CD8-positive, alpha-beta memory T cell (primary cell): ENCODE results near the gene UBAC1. TPM values are rescaled to one million over a fixed set of nuclear protein-coding genes. Genes with fewer than 3 reads are reported as not detected.

Source experiments
- CTCF ChIA-PET: fragments of 350-600 bp; sonication (Branson Sonifier 250); formaldehyde crosslinking; loops from one replicate; lab custom pipeline; 2021; ENCODE audit warnings: antibody characterized with exemption; lab: Charles Lee
- POLR2A ChIA-PET: fragments of 350-600 bp; sonication (Branson Sonifier 250); formaldehyde crosslinking; loops from one replicate; lab custom pipeline; 2021; ENCODE audit warnings: antibody characterized with exemption; lab: Charles Lee
- DNase-seq, 5 donors: peaks; one replicate each; pipeline versions ENCODE4 v3.0.0 to v3.0.0-alpha.2; 2020 to 2022; ENCODE audit warnings: mixed read lengths in 1 of 5
- H3K27ac ChIP-seq: one replicate; pipeline ENCODE4 v1.7.0; 2013; ENCODE audit warnings: low read depth, mild to moderate bottlenecking, low read length, moderate library complexity
- H3K27me3 ChIP-seq: 2 replicates; pipeline ENCODE4 v1.7.0; 2013; ENCODE audit warnings: low read length, mild to moderate bottlenecking; ENCODE audit not compliant: insufficient read depth, poor library complexity, severe bottlenecking
- H3K36me3 ChIP-seq: 2 replicates; pipeline ENCODE4 v1.7.0; 2013; ENCODE audit warnings: mild to moderate bottlenecking, low read length, moderate library complexity; ENCODE audit not compliant: insufficient read depth
- H3K4me1 ChIP-seq: 2 replicates; pipeline ENCODE4 v1.7.0; 2013; ENCODE audit warnings: mild to moderate bottlenecking, low read length, moderate library complexity; ENCODE audit not compliant: insufficient read depth
- H3K4me3 ChIP-seq: 2 replicates; pipeline ENCODE4 v1.7.0; 2013; ENCODE audit warnings: mild to moderate bottlenecking, low read length
- H3K9me3 ChIP-seq: 2 replicates; pipeline ENCODE4 v1.7.0; 2013; ENCODE audit warnings: mild to moderate bottlenecking, low read length
- H3K27ac Mint-ChIP-seq, 8 donors: one replicate each; pipeline ENCODE4 v1.8.0; 2020 to 2021; ENCODE audit warnings: mixed read lengths in 8 of 8, mild to moderate bottlenecking in 6 of 8, inconsistent platforms in 3 of 8, moderate library complexity in 3 of 8
- H3K27me3 Mint-ChIP-seq, 2 donors: one replicate each; pipeline ENCODE4 v1.8.0; 2020 to 2021; ENCODE audit warnings: mixed read lengths in 2 of 2, mild to moderate bottlenecking in 1 of 2, moderate library complexity in 1 of 2
- H3K36me3 Mint-ChIP-seq, 3 donors: one replicate each; pipeline ENCODE4 v1.8.0; 2020 to 2021; ENCODE audit warnings: mixed read lengths in 3 of 3, inconsistent platforms in 1 of 3, mild to moderate bottlenecking in 1 of 3
- H3K4me1 Mint-ChIP-seq, 3 donors: one replicate each; pipeline ENCODE4 v1.8.0; 2020 to 2021; ENCODE audit warnings: mixed read lengths in 3 of 3, inconsistent platforms in 1 of 3, mild to moderate bottlenecking in 1 of 3
- H3K4me3 Mint-ChIP-seq, 7 donors: one replicate each; pipeline ENCODE4 v1.8.0; 2020 to 2021; ENCODE audit warnings: mixed read lengths in 7 of 7, mild to moderate bottlenecking in 6 of 7, moderate library complexity in 4 of 7, inconsistent platforms in 2 of 7
- H3K9me3 Mint-ChIP-seq, 5 donors: one replicate each; pipeline ENCODE4 v1.8.0; 2020 to 2022; ENCODE audit warnings: mixed read lengths in 5 of 5, mild to moderate bottlenecking in 3 of 5, moderate library complexity in 2 of 5, inconsistent platforms in 1 of 5
- polyA plus RNA-seq: library from polyadenylated mRNA; unstranded; fragments of 300-500 nt; fragmentation: Illumina TruSeq; gene quantifications from one replicate; pipeline ENCODE4 v1.2.3, GENCODE V29; 2021
- total RNA-seq, 2 experiments: library from RNA; stranded (reverse); gene quantifications; one replicate each; pipeline ENCODE4 v1.2.3, GENCODE V29; 2021

Gene UBAC1
- total and polyA plus RNA-seq, 3 experiments from 2014 or later, result 27.1 to 38.1 (median 36.3) TPM

- ChIA-PET POLR2A (no interaction called here), CTCF (interaction anchor here (1.1 kb wide), 1 partner anchor 52 kb away, joined by 3 read pairs; no protein-coding TSS in a partner anchor)
- H3K4me1 ChIP-seq, result peaks cover 31% of the 10 kb centered on the region
- no peaks in the 10 kb centered on the region for H3K9me3 ChIP-seq
- peak overlapping the region; percentile 58 for H3K4me3 ChIP-seq
- peaks cover 5 to 40% (median 20%) of the 10 kb centered on the region in 3 donors for H3K36me3 Mint-ChIP-seq
- H3K27me3 ChIP-seq, result no peaks in the 10 kb centered on the region
- peaks cover 42 to 63% (median 53%) of the 10 kb centered on the region in 3 donors for H3K4me1 Mint-ChIP-seq
- peak in 1 of 5 donors; percentile 10 for DNase-seq
- peak overlapping the region; percentile 77 to 90 (median 86) for H3K4me3 Mint-ChIP-seq
- peak overlapping the region; percentile 58 for H3K27ac ChIP-seq
- H3K27me3 Mint-ChIP-seq, result peaks cover 0 to 2% of the 10 kb centered on the region in 2 donors
- peak overlapping the region in 7 of 8 donors; percentile 13 to 97 (median 86) for H3K27ac Mint-ChIP-seq
- peaks cover 10% of the 10 kb centered on the region for H3K36me3 ChIP-seq
- H3K9me3 Mint-ChIP-seq, result peaks cover 0 to 3% (median 2%) of the 10 kb centered on the region in 5 donors
These were observed 53.0 kb downstream of the UBAC1 start for GRCh38 chr9:135908093-135908753.

GRCh38 chr9:135907431-135908092, 53.6 kb downstream of the UBAC1 start, which contains the start of gene CAMSAP1:
Gene CAMSAP1, minus strand, starts transcription at chr9:135907546. Its CDS starts 387 bp downstream, at chr9:135907159.
- H3K27me3 ChIP-seq, result no peaks in the 10 kb centered on the region
- peaks cover 0 to 2% of the 10 kb centered on the region in 2 donors for H3K27me3 Mint-ChIP-seq
- H3K9me3 Mint-ChIP-seq, result peaks cover 0 to 3% (median 2%) of the 10 kb centered on the region in 5 donors
- H3K36me3 Mint-ChIP-seq, result peaks cover 5 to 37% (median 17%) of the 10 kb centered on the region in 3 donors
- H3K4me1 Mint-ChIP-seq, result peaks cover 46 to 69% (median 53%) of the 10 kb centered on the region in 3 donors
- no peaks in the 10 kb centered on the region for H3K9me3 ChIP-seq
- peaks cover 31% of the 10 kb centered on the region for H3K4me1 ChIP-seq
- peak within 1 kb of the TSS; percentile 58 for H3K27ac ChIP-seq
- H3K36me3 ChIP-seq, result peaks cover 10% of the 10 kb centered on the region
- peak within 1 kb of the TSS; percentile 58 for H3K4me3 ChIP-seq
- peak within 1 kb of the TSS; percentile 84 to 95 (median 88) for H3K4me3 Mint-ChIP-seq
- DNase-seq, result peak; percentile 91 to 96 (median 93)
- peak within 1 kb of the TSS in 7 of 8 donors; percentile 51 to 97 (median 89) for H3K27ac Mint-ChIP-seq
- ChIA-PET CTCF (interaction anchor here (1.1 kb wide), 1 partner anchor 53 kb away, joined by 3 read pairs; no protein-coding TSS in a partner anchor), POLR2A (interaction anchor here (0.6 to 1.0 kb wide), 3 partner anchors 54 to 456 kb away, joined by 3 to 4 read pairs (median 3); partner anchors contain the start of genes DNLZ and UBAC1)

DNA sequence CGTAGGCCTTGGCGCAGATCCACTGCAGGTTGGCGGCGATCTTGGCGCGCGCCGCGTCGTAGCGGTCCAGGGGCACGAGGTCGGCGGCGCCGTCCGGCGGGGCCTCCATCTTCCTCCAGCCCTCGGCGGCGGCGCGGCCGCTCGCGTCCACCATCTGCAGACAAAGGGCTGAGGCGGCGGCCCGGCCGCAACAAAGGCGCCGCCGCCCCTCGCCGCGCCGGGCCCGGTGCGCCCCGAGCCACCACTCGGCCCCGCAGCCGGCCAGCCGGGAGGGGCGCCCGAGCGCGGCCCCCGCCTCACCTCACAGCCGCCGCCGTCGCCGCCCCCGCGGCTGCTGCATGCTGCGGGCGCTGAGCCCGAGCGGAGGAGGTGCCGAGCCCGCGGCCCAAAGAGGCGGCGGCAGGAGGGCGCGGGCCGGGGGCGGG, 54.2 kb downstream of the UBAC1 start:
- peaks cover 31% of the 10 kb centered on the region for H3K4me1 ChIP-seq
- no peak overlapping the region for H3K27ac Mint-ChIP-seq
- peaks cover 0 to 2% (median 2%) of the 10 kb centered on the region in 5 donors for H3K9me3 Mint-ChIP-seq
- peaks cover 10% of the 10 kb centered on the region for H3K36me3 ChIP-seq
- no peak for DNase-seq
- H3K4me3 ChIP-seq, result no peak overlapping the region
- H3K4me3 Mint-ChIP-seq, result peak overlapping the region in 1 of 7 donors; percentile 7
- H3K27me3 ChIP-seq, result no peaks in the 10 kb centered on the region
- peaks cover 6 to 34% (median 17%) of the 10 kb centered on the region in 3 donors for H3K36me3 Mint-ChIP-seq
- H3K27me3 Mint-ChIP-seq, result peaks cover 0 to 2% of the 10 kb centered on the region in 2 donors
- CTCF ChIA-PET, result interaction anchor here (1.1 kb wide), 1 partner anchor 53 kb away, joined by 3 read pairs; no protein-coding TSS in a partner anchor
- H3K4me1 Mint-ChIP-seq, result peaks cover 47 to 74% (median 58%) of the 10 kb centered on the region in 3 donors
- H3K27ac ChIP-seq, result no peak overlapping the region
- POLR2A ChIA-PET, result interaction anchor here (0.6 to 1.0 kb wide), 3 partner anchors 54 to 456 kb away, joined by 3 to 4 read pairs (median 3); partner anchors contain the start of genes DNLZ and UBAC1
- no peaks in the 10 kb centered on the region for H3K9me3 ChIP-seq

DNA sequence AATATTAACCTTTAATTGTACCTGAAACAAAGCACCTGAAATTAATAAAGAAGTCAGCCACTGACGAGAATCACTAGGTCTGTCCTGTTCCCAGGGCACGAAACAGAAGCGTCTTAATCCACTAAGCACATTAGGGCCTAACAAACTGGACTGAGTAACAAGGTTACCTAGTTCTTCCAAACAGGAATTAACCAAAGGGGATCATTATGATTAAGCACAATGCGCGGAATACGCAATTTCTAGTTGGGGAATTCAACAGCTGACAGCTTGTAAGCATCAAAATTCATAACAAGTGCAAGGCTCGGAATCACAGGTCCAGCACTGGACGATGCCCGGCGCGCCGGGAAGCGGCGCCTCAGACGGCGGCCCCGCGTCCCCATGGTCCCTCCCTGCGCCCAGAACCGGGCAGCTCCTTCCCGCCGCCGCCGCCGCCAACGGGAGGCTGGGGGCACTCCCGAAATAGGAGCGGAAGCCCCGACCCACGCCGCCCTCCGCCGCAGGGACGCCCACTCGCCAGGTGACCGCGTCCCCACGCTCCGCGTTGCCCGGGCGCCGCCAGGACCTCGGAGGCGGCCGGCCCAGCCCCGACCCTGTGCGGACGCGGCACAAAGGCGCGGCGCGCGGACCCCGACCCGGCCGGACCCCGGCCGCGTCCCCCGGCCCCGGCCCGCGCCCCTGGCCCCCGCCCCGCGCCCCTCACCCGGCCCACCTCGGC, 54.7 kb downstream of the UBAC1 start:
- peak in 4 of 5 donors; percentile 12 to 58 (median 16) for DNase-seq
- Mint-ChIP-seq H3K9me3 (peaks cover 0 to under 1% (median 0%) of the 10 kb centered on the region in 5 donors), H3K27ac (peak overlapping the region in 6 of 8 donors; percentile 51 to 91 (median 88)), H3K4me3 (peak overlapping the region; percentile 82 to 95 (median 86)), H3K4me1 (peaks cover 49 to 77% (median 58%) of the 10 kb centered on the region in 3 donors), H3K36me3 (peaks cover 7 to 29% (median 11%) of the 10 kb centered on the region in 3 donors), H3K27me3 (peaks cover 0 to 2% of the 10 kb centered on the region in 2 donors)
- Histone ChIP-seq H3K4me3 (peak overlapping the region; percentile 50), H3K27ac (peak overlapping the region; percentile 32), H3K4me1 (peaks cover 31% of the 10 kb centered on the region), H3K36me3 (peaks cover 7% of the 10 kb centered on the region), H3K9me3 (no peaks in the 10 kb centered on the region), H3K27me3 (no peaks in the 10 kb centered on the region)
- POLR2A ChIA-PET, result no interaction called here
- CTCF ChIA-PET, result no interaction called here

- Histone ChIP-seq H3K4me3 (peak overlapping the region; percentile 50), H3K36me3 (peaks cover under 1% of the 10 kb centered on the region), H3K4me1 (peaks cover 31% of the 10 kb centered on the region), H3K27me3 (no peaks in the 10 kb centered on the region), H3K9me3 (no peaks in the 10 kb centered on the region), H3K27ac (peak overlapping the region; percentile 32)
- POLR2A ChIA-PET, result no interaction called here
- H3K4me3 Mint-ChIP-seq, result peak overlapping the region; percentile 82 to 95 (median 86)
- H3K36me3 Mint-ChIP-seq, result peaks cover 3 to 21% (median 7%) of the 10 kb centered on the region in 3 donors
- DNase-seq, result peak in 1 of 5 donors; percentile 22
- H3K27ac Mint-ChIP-seq, result peak overlapping the region; percentile 51 to 95 (median 88)
- peaks cover 49 to 74% (median 51%) of the 10 kb centered on the region in 3 donors for H3K4me1 Mint-ChIP-seq
- no peaks in the 10 kb centered on the region for H3K9me3 Mint-ChIP-seq
- H3K27me3 Mint-ChIP-seq, result peaks cover 0 to 2% of the 10 kb centered on the region in 2 donors
- CTCF ChIA-PET, result no interaction called here
These were observed 55.6 kb downstream of the UBAC1 start for GRCh38 chr9:135905380-135906258.

DNA sequence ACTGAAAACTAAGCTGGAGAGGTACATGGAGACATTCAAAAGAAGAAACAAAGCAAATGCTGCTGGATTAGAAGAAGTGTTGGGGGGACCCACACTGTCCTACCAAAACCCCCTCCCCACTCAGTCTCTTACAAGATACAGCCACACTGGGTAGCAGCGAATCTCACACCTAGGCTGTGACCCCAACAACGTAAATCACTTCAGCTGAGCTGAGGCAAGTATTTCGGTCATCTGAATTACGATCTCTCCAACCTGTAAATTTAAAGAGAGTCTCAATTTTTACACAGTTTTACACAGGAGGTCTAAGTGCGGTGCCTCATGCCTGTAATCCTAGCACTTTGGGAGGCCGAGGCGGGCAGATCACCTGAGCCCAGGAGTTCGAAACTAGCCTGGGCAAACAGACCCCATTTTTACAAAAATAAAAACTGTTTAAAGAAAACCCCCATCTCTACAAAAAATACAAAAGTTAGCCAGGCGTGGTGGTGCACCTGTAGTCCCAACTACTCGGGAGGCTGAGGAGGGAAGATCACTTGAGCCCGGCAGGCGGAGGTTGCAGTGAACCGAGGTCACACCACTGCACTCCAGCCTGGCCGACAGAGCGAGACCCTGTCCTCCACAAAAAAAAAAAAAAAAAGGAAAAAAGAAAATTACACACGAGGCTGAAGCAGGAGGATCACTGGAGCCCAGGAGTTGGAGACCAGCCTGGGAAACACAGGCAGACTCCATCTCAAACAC, 57.2 kb downstream of the UBAC1 start:
- Mint-ChIP-seq H3K4me3 (peak overlapping the region in 2 of 7 donors; percentile 55 to 66), H3K36me3 (peaks cover 0 to 11% (median 5%) of the 10 kb centered on the region in 3 donors), H3K27ac (peak overlapping the region in 1 of 8 donors; percentile 53), H3K9me3 (no peaks in the 10 kb centered on the region), H3K4me1 (peaks cover 45 to 70% (median 49%) of the 10 kb centered on the region in 3 donors), H3K27me3 (peaks cover 0 to 2% of the 10 kb centered on the region in 2 donors)
- ChIA-PET CTCF (no interaction called here), POLR2A (interaction anchor here (0.7 kb wide), 1 partner anchor 186 kb away, joined by 5 read pairs; no protein-coding TSS in a partner anchor)
- no peak for DNase-seq
- no peak overlapping the region for H3K27ac ChIP-seq
- no peaks in the 10 kb centered on the region for H3K9me3 ChIP-seq
- peaks cover 29% of the 10 kb centered on the region for H3K4me1 ChIP-seq
- H3K36me3 ChIP-seq, result no peaks in the 10 kb centered on the region
- H3K27me3 ChIP-seq, result no peaks in the 10 kb centered on the region
- H3K4me3 ChIP-seq, result no peak overlapping the region
